Mesendoderm (in vitro differentiated cells): Measurements from ENCODE around the gene TSHZ3.

ENCODE experiments used
- DNase-seq: peaks from one replicate; pipeline ENCODE4 v3.0.0; 2013
- H2AK5ac ChIP-seq: 2 replicates; pipeline ENCODE4 v1.6.1; 2013; ENCODE audit warnings: low read length, inconsistent platforms
- H2BK120ac ChIP-seq: 2 replicates; pipeline ENCODE4 v1.6.1; 2013; ENCODE audit warnings: low read depth, mild to moderate bottlenecking, low read length, moderate library complexity, mixed read lengths
- H2BK15ac ChIP-seq: replicated peaks from 2 replicates; pipeline ENCODE4 v1.6.1; 2013; ENCODE audit warnings: low read depth, mild to moderate bottlenecking, moderate library complexity
- H2BK5ac ChIP-seq: 2 replicates; pipeline ENCODE4 v1.6.1; 2013; ENCODE audit warnings: low read length, inconsistent platforms
- H3K18ac ChIP-seq: 2 replicates; pipeline ENCODE4 v1.6.1; 2013; ENCODE audit warnings: mild to moderate bottlenecking, low read length, mixed read lengths
- H3K23ac ChIP-seq: one replicate; pipeline ENCODE4 v1.6.1; 2013; ENCODE audit warnings: low read length
- H3K27ac ChIP-seq: 2 replicates; pipeline ENCODE4 v1.5.1; 2013; ENCODE audit warnings: low read depth, mild to moderate bottlenecking, inconsistent platforms, low read length, moderate library complexity
- H3K27me3 ChIP-seq: 2 replicates; pipeline ENCODE4 v1.6.1; 2013; ENCODE audit warnings: low read length, control low read depth, mild to moderate bottlenecking, inconsistent platforms; ENCODE audit not compliant: insufficient read depth, poor library complexity
- H3K36me3 ChIP-seq: 2 replicates; pipeline ENCODE4 v1.6.1; 2013; ENCODE audit warnings: low read length, inconsistent platforms; ENCODE audit not compliant: control insufficient read depth, insufficient read depth
- H3K4ac ChIP-seq: one replicate; pipeline ENCODE4 v1.6.1; 2013; ENCODE audit warnings: low read depth, mild to moderate bottlenecking, low read length, moderate library complexity
- H3K4me1 ChIP-seq: 2 replicates; pipeline ENCODE4 v1.6.1; 2013; ENCODE audit warnings: low read depth, low read length, inconsistent platforms; ENCODE audit not compliant: control insufficient read depth
- H3K4me2 ChIP-seq: 2 replicates; pipeline ENCODE4 v1.6.1; 2013; ENCODE audit warnings: low read length
- H3K4me3 ChIP-seq: 2 replicates; pipeline ENCODE4 v1.5.1; 2013; ENCODE audit warnings: mild to moderate bottlenecking, low read length
- H3K56ac ChIP-seq: one replicate; pipeline ENCODE4 v1.6.1; 2013; ENCODE audit warnings: low read length
- H3K79me1 ChIP-seq: 2 replicates; pipeline ENCODE4 v1.6.1; 2013; ENCODE audit warnings: low read length, inconsistent platforms
- H3K79me2 ChIP-seq: 2 replicates; pipeline ENCODE4 v1.6.1; 2013; ENCODE audit warnings: mild to moderate bottlenecking, low read length; ENCODE audit not compliant: control insufficient read depth, insufficient read depth
- H3K9ac ChIP-seq: 2 replicates; pipeline ENCODE4 v1.6.1; 2013; ENCODE audit warnings: low read length, inconsistent platforms
- H4K5ac ChIP-seq: one replicate; pipeline ENCODE4 v1.6.1; 2013; ENCODE audit warnings: low read length
- H4K8ac ChIP-seq: one replicate; pipeline ENCODE4 v1.6.1; 2013; ENCODE audit warnings: low read depth, mild to moderate bottlenecking, control low read depth, low read length, moderate library complexity
- WGBS: extraction: QIAGEN DNeasy Blood & Tissue Kit; methylation state at CpG from one replicate; pipeline ENCODE4 v1.1.7; 2013; ENCODE audit warnings: low lambda C conversion rate, missing lambda C conversion rate; ENCODE audit not compliant: insufficient coverage; ENCODE audit errors: extremely low coverage; 5-methylcytosine and 5-hydroxymethylcytosine counted together

Gene TSHZ3

GRCh38 chr19:31331536-31331935, 17.7 kb downstream of the TSHZ3 start:
- H3K4me2 ChIP-seq, result no peak overlapping the region
- H3K79me2 ChIP-seq, result peaks cover 42% of the 10 kb centered on the region
- H3K56ac ChIP-seq, result no peak overlapping the region
- no CpG with 5 or more reads among the region's 11 CpGs for WGBS
- H4K5ac ChIP-seq, result no peak overlapping the region
- H3K18ac ChIP-seq, result no peak overlapping the region
- H3K27me3 ChIP-seq, result no peaks in the 10 kb centered on the region
- no peak overlapping the region for H2AK5ac ChIP-seq
- H3K79me1 ChIP-seq, result peaks cover 24% of the 10 kb centered on the region
- no peak overlapping the region for H3K27ac ChIP-seq
- no peak for DNase-seq
- H3K23ac ChIP-seq, result no peak overlapping the region
- no peak overlapping the region for H3K4me3 ChIP-seq
- H3K36me3 ChIP-seq, result no peaks in the 10 kb centered on the region
- no peak overlapping the region for H4K8ac ChIP-seq
- no peak overlapping the region for H2BK5ac ChIP-seq
- H3K4me1 ChIP-seq, result peaks cover 5% of the 10 kb centered on the region
- no peak overlapping the region for H3K9ac ChIP-seq
- no peak overlapping the region for H2BK15ac ChIP-seq
- H2BK120ac ChIP-seq, result no peak overlapping the region
- no peak overlapping the region for H3K4ac ChIP-seq

- H3K4ac ChIP-seq, result no peak overlapping the region
- no peak overlapping the region for H3K4me2 ChIP-seq
- H4K5ac ChIP-seq, result no peak overlapping the region
- H3K27me3 ChIP-seq, result no peaks in the 10 kb centered on the region
- H3K56ac ChIP-seq, result peak overlapping the region; percentile 39
- DNase-seq, result no peak
- no peak overlapping the region for H3K9ac ChIP-seq
- H3K4me1 ChIP-seq, result peaks cover 5% of the 10 kb centered on the region
- peaks cover 23% of the 10 kb centered on the region for H3K79me1 ChIP-seq
- no peak overlapping the region for H2BK15ac ChIP-seq
- H2AK5ac ChIP-seq, result no peak overlapping the region
- no peak overlapping the region for H2BK120ac ChIP-seq
- no peak overlapping the region for H3K4me3 ChIP-seq
- peaks cover 41% of the 10 kb centered on the region for H3K79me2 ChIP-seq
- no peak overlapping the region for H2BK5ac ChIP-seq
- no peaks in the 10 kb centered on the region for H3K36me3 ChIP-seq
- H3K27ac ChIP-seq, result no peak overlapping the region
- no peak overlapping the region for H4K8ac ChIP-seq
- no peak overlapping the region for H3K18ac ChIP-seq
- H3K23ac ChIP-seq, result no peak overlapping the region
- no CpG with 5 or more reads among the region's 12 CpGs for WGBS
These were observed 18.5 kb downstream of the TSHZ3 start for GRCh38 chr19:31330761-31331160.

GRCh38 chr19:31330237-31330636, 19.0 kb downstream of the TSHZ3 start:
- peaks cover 5% of the 10 kb centered on the region for H3K4me1 ChIP-seq
- H3K27ac ChIP-seq, result no peak overlapping the region
- peaks cover 37% of the 10 kb centered on the region for H3K79me2 ChIP-seq
- H3K4me2 ChIP-seq, result no peak overlapping the region
- no peaks in the 10 kb centered on the region for H3K27me3 ChIP-seq
- H2BK120ac ChIP-seq, result no peak overlapping the region
- H3K56ac ChIP-seq, result no peak overlapping the region
- no peak overlapping the region for H2BK15ac ChIP-seq
- no peaks in the 10 kb centered on the region for H3K36me3 ChIP-seq
- H3K4me3 ChIP-seq, result no peak overlapping the region
- WGBS, result no CpG with 5 or more reads among the region's 10 CpGs
- no peak for DNase-seq
- no peak overlapping the region for H2BK5ac ChIP-seq
- no peak overlapping the region for H3K4ac ChIP-seq
- H3K23ac ChIP-seq, result no peak overlapping the region
- no peak overlapping the region for H4K8ac ChIP-seq
- H4K5ac ChIP-seq, result no peak overlapping the region
- H3K79me1 ChIP-seq, result peaks cover 22% of the 10 kb centered on the region
- H2AK5ac ChIP-seq, result no peak overlapping the region
- H3K9ac ChIP-seq, result no peak overlapping the region
- H3K18ac ChIP-seq, result no peak overlapping the region

- Histone ChIP-seq H2BK15ac (no peak overlapping the region), H2AK5ac (no peak overlapping the region), H3K79me2 (peaks cover 35% of the 10 kb centered on the region), H4K5ac (no peak overlapping the region), H3K27ac (no peak overlapping the region), H3K18ac (no peak overlapping the region), H3K4me2 (no peak overlapping the region), H3K4ac (no peak overlapping the region), H2BK5ac (no peak overlapping the region), H3K56ac (no peak overlapping the region), H3K4me1 (peaks cover 5% of the 10 kb centered on the region), H3K4me3 (no peak overlapping the region), H3K36me3 (no peaks in the 10 kb centered on the region), H3K79me1 (peaks cover 22% of the 10 kb centered on the region), H3K27me3 (no peaks in the 10 kb centered on the region), H4K8ac (no peak overlapping the region), H3K23ac (no peak overlapping the region), H2BK120ac (no peak overlapping the region), H3K9ac (no peak overlapping the region)
- no CpG with 5 or more reads among the region's 4 CpGs for WGBS
- DNase-seq, result no peak
These were observed 19.4 kb downstream of the TSHZ3 start for GRCh38 chr19:31329819-31330218.

GRCh38 chr19:31328238-31328637, 21.0 kb downstream of the TSHZ3 start:
- no peaks in the 10 kb centered on the region for H3K36me3 ChIP-seq
- H3K4ac ChIP-seq, result no peak overlapping the region
- H4K8ac ChIP-seq, result no peak overlapping the region
- peaks cover 25% of the 10 kb centered on the region for H3K79me2 ChIP-seq
- DNase-seq, result no peak
- no peak overlapping the region for H3K18ac ChIP-seq
- no peak overlapping the region for H3K23ac ChIP-seq
- peaks cover 20% of the 10 kb centered on the region for H3K79me1 ChIP-seq
- no peak overlapping the region for H3K56ac ChIP-seq
- WGBS, result no CpG with 5 or more reads among the region's 4 CpGs
- no peak overlapping the region for H2AK5ac ChIP-seq
- H3K4me1 ChIP-seq, result no peaks in the 10 kb centered on the region
- no peak overlapping the region for H3K27ac ChIP-seq
- no peak overlapping the region for H2BK5ac ChIP-seq
- no peak overlapping the region for H2BK120ac ChIP-seq
- H2BK15ac ChIP-seq, result no peak overlapping the region
- H3K4me3 ChIP-seq, result no peak overlapping the region
- H3K27me3 ChIP-seq, result no peaks in the 10 kb centered on the region
- H3K9ac ChIP-seq, result no peak overlapping the region
- H4K5ac ChIP-seq, result no peak overlapping the region
- no peak overlapping the region for H3K4me2 ChIP-seq

GRCh38 chr19:31326329-31327028, 22.8 kb downstream of the TSHZ3 start:
- peaks cover 16% of the 10 kb centered on the region for H3K79me1 ChIP-seq
- no peak overlapping the region for H3K23ac ChIP-seq
- no peak overlapping the region for H3K4ac ChIP-seq
- no peak overlapping the region for H4K5ac ChIP-seq
- no peak overlapping the region for H3K9ac ChIP-seq
- no peak overlapping the region for H4K8ac ChIP-seq
- H3K18ac ChIP-seq, result no peak overlapping the region
- WGBS, result no CpG with 5 or more reads among the region's 14 CpGs
- no peak overlapping the region for H2BK120ac ChIP-seq
- H3K79me2 ChIP-seq, result peaks cover 17% of the 10 kb centered on the region
- no peak overlapping the region for H3K4me3 ChIP-seq
- no peaks in the 10 kb centered on the region for H3K36me3 ChIP-seq
- no peak overlapping the region for H3K4me2 ChIP-seq
- no peak overlapping the region for H2AK5ac ChIP-seq
- no peak overlapping the region for H3K27ac ChIP-seq
- no peak overlapping the region for H3K56ac ChIP-seq
- H3K4me1 ChIP-seq, result no peaks in the 10 kb centered on the region
- no peak overlapping the region for H2BK5ac ChIP-seq
- no peak overlapping the region for H2BK15ac ChIP-seq
- H3K27me3 ChIP-seq, result no peaks in the 10 kb centered on the region
- no peak for DNase-seq
